HepG2 (cell line): ENCODE measurements around the gene HSPA1B. TPM values are rescaled to one million over a fixed set of nuclear protein-coding genes. Genes with fewer than 3 reads are reported as not detected.
A peak's percentile ranks its signal among the peaks of the same experiment; 100 is the strongest.

ENCODE experiments used
- ADNP ChIP-seq: sonication (generic); formaldehyde crosslinking; IDR thresholded peaks from 2 replicates; pipeline ENCODE4 v1.4.0; 2020; ENCODE audit warnings: missing genetic modification reagents
- CHCHD3 ChIP-seq: sonication (generic); formaldehyde crosslinking; IDR thresholded peaks from 2 replicates; pipeline ENCODE4 v1.8.0; 2022; ENCODE audit warnings: mild to moderate bottlenecking, missing genetic modification reagents, moderate library complexity
- FOXK2 ChIP-seq: fragments of 450-650 bp; IDR thresholded peaks from 2 replicates; pipeline ENCODE4 v1.6.1; 2016
- JUND ChIP-seq: sonication (generic); formaldehyde crosslinking; IDR thresholded peaks from 2 replicates; pipeline ENCODE4 v1.8.0; 2022; ENCODE audit warnings: mild to moderate bottlenecking, missing genetic modification reagents
- KDM6A ChIP-seq: IDR thresholded peaks from 2 replicates; pipeline ENCODE4 v1.6.1; 2016; ENCODE audit warnings: low read depth
- MAFG ChIP-seq: sonication (generic); formaldehyde crosslinking; IDR thresholded peaks from 2 replicates; pipeline ENCODE4 v1.5.1; 2020; ENCODE audit warnings: mild to moderate bottlenecking, missing genetic modification reagents
- MIER2 ChIP-seq: IDR thresholded peaks from 2 replicates; pipeline ENCODE4 v1.6.1; 2016; ENCODE audit warnings: missing biosample characterization, missing genetic modification reagents
- MIXL1 ChIP-seq: IDR thresholded peaks from 2 replicates; pipeline ENCODE4 v1.6.1; 2016
- NFE2 ChIP-seq: sonication (generic); formaldehyde crosslinking; IDR thresholded peaks from 2 replicates; pipeline ENCODE4 v1.4.0; 2020; ENCODE audit warnings: missing genetic modification reagents
- PHF8 ChIP-seq: sonication (generic); formaldehyde crosslinking; IDR thresholded peaks from 2 replicates; pipeline ENCODE4 v1.5.0; 2020; ENCODE audit warnings: missing genetic modification reagents
- RFX3 ChIP-seq: IDR thresholded peaks from 2 replicates; pipeline ENCODE4 v1.6.1; 2016; ENCODE audit warnings: missing biosample characterization, missing genetic modification reagents
- SCMH1 ChIP-seq: sonication (generic); formaldehyde crosslinking; IDR thresholded peaks from 2 replicates; pipeline ENCODE4 v1.9.0; 2021; ENCODE audit warnings: missing genetic modification reagents, mild to moderate bottlenecking, borderline replicate concordance
- SMC3 ChIP-seq: IDR thresholded peaks from 2 replicates; pipeline ENCODE4 v1.6.1; 2011; ENCODE audit warnings: low read length, improper control_type of control experiment
- SSRP1 ChIP-seq: IDR thresholded peaks from 2 replicates; pipeline ENCODE4 v1.6.1; 2016; ENCODE audit warnings: control low read depth
- TOPORS ChIP-seq: sonication (generic); formaldehyde crosslinking; IDR thresholded peaks from 2 replicates; pipeline ENCODE4 v1.8.0; 2023; ENCODE audit warnings: mild to moderate bottlenecking, missing genetic modification reagents
- YY1 ChIP-seq: IDR thresholded peaks from 2 replicates; pipeline ENCODE4 v1.6.1; 2011; ENCODE audit warnings: low read length, low read depth, moderate library complexity, mild to moderate bottlenecking; ENCODE audit not compliant: insufficient read depth, insufficient replicate concordance
- ZBTB1 ChIP-seq: sonication (generic); formaldehyde crosslinking; IDR thresholded peaks from 2 replicates; pipeline ENCODE4 v1.4.0; 2020; ENCODE audit warnings: missing genetic modification reagents, borderline replicate concordance
- ZNF230 ChIP-seq: sonication (generic); formaldehyde crosslinking; IDR thresholded peaks from 2 replicates; pipeline ENCODE4 v1.4.0; 2020; ENCODE audit warnings: mild to moderate bottlenecking, missing genetic modification reagents
- ZNF329 ChIP-seq: sonication (generic); formaldehyde crosslinking; IDR thresholded peaks from 2 replicates; pipeline ENCODE4 v1.9.0; 2021; ENCODE audit warnings: low read depth, mild to moderate bottlenecking, missing genetic modification reagents
- ZNF451 ChIP-seq: sonication (generic); formaldehyde crosslinking; IDR thresholded peaks from 2 replicates; pipeline ENCODE4 v1.5.0; 2020; ENCODE audit warnings: mild to moderate bottlenecking, missing genetic modification reagents
- ZNF577 ChIP-seq: sonication (generic); formaldehyde crosslinking; IDR thresholded peaks from 2 replicates; pipeline ENCODE4 v1.4.0; 2020; ENCODE audit warnings: mild to moderate bottlenecking, low read depth, missing genetic modification reagents, borderline replicate concordance
- ZNF605 ChIP-seq: sonication (generic); formaldehyde crosslinking; IDR thresholded peaks from 2 replicates; pipeline ENCODE4 v1.8.0; 2022; ENCODE audit warnings: mild to moderate bottlenecking, missing genetic modification reagents
- ZNF614 ChIP-seq: IDR thresholded peaks from 2 replicates; pipeline ENCODE4 v1.6.1; 2018; ENCODE audit warnings: missing biosample characterization, missing genetic modification reagents, inconsistent platforms, borderline replicate concordance
- ZNF75D ChIP-seq: sonication (generic); formaldehyde crosslinking; IDR thresholded peaks from 2 replicates; pipeline ENCODE4 v1.8.1; 2023; ENCODE audit warnings: missing genetic modification reagents, mild to moderate bottlenecking, borderline replicate concordance
- ZNF781 ChIP-seq: sonication (generic); formaldehyde crosslinking; IDR thresholded peaks from 2 replicates; pipeline ENCODE4 v1.5.1; 2020; ENCODE audit warnings: borderline replicate concordance, mild to moderate bottlenecking, missing genetic modification reagents; ENCODE audit errors: not compliant biosample characterization
- polyA plus RNA-seq, 8 experiments: library from polyadenylated mRNA; depleted of rRNA in 3 of 8; stranded (reverse) in 7 of 8; unstranded in 1 of 8; fragments of >200 nt; fragmentation: Illumina TruSeq in 4 of 8; extraction: Trizol in 4 of 8; gene quantifications; 2 replicates each; pipeline versions ENCODE4 v1.2.1 to v1.2.3, GENCODE V29; 2011 to 2016; ENCODE audit warnings: low read depth in 4 of 8, missing spikeins in 1 of 8, mixed read lengths in 1 of 8; ENCODE audit not compliant: insufficient read depth in 1 of 8
- total RNA-seq, 5 experiments: library from RNA; depleted of rRNA; stranded (reverse); fragments of >200 nt; fragmentation: Illumina TruSeq; extraction: Trizol; gene quantifications; 2 replicates each; pipeline ENCODE4 v1.2.3, GENCODE V29; 2016; ENCODE audit warnings: low read depth in 1 of 5
- TF ChIP-seq, protein P1 (sequence below): sonication (generic); formaldehyde crosslinking; IDR thresholded peaks from 2 replicates; pipeline ENCODE4 v1.8.0; 2022; ENCODE audit warnings: missing genetic modification reagents, mild to moderate bottlenecking, inconsistent platforms, borderline replicate concordance
- TF ChIP-seq, protein P2 (sequence below): sonication (generic); formaldehyde crosslinking; IDR thresholded peaks from 2 replicates; pipeline ENCODE4 v1.8.0; 2022; ENCODE audit warnings: low read depth, missing genetic modification reagents
- TF ChIP-seq, protein P3 (sequence below): sonication (generic); formaldehyde crosslinking; IDR thresholded peaks from 2 replicates; pipeline ENCODE4 v1.4.0; 2020; ENCODE audit warnings: missing genetic modification reagents

HSPA1B gene
- total and polyA plus RNA-seq, 2 of the 13 experiments (the other 11 are each of a cell fraction or from before 2014, with no cell fraction given), result 26.0 to 186 TPM

DNA sequence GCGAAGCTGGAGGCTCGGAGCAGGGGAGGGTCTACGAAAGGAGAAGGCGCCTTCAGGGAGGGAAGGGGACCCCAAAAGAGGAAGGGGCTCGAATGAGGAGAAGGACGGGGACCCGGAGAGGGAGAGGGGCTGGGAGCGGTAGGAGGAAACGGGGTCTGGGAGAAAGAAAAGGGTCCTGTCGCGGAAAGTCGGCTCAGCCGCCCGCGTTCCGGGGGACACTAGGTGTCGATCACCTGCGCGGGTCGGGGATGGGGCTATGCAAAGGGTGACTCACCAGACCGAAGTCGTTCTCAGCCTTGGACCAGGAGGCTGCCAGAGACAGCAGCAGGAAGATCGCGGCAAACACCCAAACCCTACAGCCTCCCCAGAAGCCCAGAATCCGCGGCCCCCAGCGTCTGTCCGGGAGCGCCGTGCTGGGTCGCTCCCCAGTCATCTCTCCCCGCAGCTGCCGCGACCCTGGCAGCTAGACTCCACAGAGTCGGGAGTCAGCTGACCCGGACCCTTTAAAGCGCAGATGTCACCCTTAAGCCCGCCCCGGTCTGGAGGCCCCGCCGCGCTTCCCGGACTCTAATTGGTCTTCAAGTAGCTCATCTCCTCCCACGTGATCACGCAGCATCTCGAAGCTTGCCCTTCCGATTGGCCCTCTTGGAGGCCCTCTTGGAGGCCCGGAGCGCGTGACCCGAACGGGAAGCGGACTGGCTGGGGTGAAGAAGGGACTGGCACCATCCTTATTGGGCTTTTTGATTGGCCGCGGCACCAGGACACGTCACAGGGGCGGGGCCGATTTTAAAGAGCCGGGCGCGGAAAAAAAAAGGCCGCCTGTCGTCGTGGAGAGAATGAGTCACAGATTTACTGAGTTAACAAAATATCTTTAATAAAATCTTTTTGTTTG, 35.1 kb downstream of the HSPA1B start, which contains the start of gene NEU1 (continued):
- TF ChIP-seq ZNF781 (CRISPR knock-in tag) (no peak), SSRP1 (CRISPR knock-in tag) (no peak), MAFG (peak; percentile 51), ZNF75D (CRISPR knock-in tag) (no peak), YY1 (no peak), ZNF451 (CRISPR knock-in tag) (0 out of 2 replicates have a peak, but pooled peaks have one; percentile 58), ZNF230 (CRISPR knock-in tag) (peak; percentile 38; the same call in 1 of the 2 replicates), CHCHD3 (CRISPR knock-in tag) (0 out of 2 replicates have a peak, but pooled peaks have one; percentile 82), TOPORS (peak; percentile 65; the same call in 1 of the 2 replicates), RFX3 (no peak), PHF8 (peak; percentile 86), ZNF329 (CRISPR knock-in tag) (0 out of 2 replicates have a peak, but pooled peaks have one; percentile 67), JUND (no peak), FOXK2 (no peak), ZNF577 (CRISPR knock-in tag) (no peak), ADNP (CRISPR knock-in tag) (no peak), MIER2 (CRISPR knock-in tag) (peak; percentile 18; the same call in 1 of the 2 replicates), ZBTB1 (CRISPR knock-in tag) (0 out of 2 replicates have a peak, but pooled peaks have one; percentile 34), KDM6A (CRISPR knock-in tag) (no peak), ZNF605 (CRISPR knock-in tag) (peak; percentile 89; the same call in 1 of the 2 replicates), ZNF614 (peak; percentile 94), SMC3 (no peak), MIXL1 (CRISPR knock-in tag) (peak; percentile 88), SCMH1 (CRISPR knock-in tag) (no peak), NFE2 (no peak)
- TF ChIP-seq, protein P1, sequence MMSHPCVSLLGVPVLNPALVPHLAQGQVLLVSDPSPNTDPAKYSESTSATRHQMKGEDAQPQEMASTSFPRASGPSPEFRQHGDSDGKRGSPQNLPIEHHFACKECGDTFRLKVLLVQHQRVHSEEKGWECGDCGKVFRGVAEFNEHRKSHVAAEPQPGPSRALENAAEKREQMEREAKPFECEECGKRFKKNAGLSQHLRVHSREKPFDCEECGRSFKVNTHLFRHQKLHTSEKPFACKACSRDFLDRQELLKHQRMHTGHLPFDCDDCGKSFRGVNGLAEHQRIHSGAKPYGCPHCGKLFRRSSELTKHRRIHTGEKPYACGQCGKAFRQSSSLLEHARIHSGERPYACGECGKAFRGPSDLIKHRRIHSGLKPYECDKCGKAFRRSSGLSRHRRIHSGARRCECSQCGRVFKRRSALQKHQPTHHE (CRISPR knock-in tag), result peak; percentile 95
- TF ChIP-seq, protein P2, sequence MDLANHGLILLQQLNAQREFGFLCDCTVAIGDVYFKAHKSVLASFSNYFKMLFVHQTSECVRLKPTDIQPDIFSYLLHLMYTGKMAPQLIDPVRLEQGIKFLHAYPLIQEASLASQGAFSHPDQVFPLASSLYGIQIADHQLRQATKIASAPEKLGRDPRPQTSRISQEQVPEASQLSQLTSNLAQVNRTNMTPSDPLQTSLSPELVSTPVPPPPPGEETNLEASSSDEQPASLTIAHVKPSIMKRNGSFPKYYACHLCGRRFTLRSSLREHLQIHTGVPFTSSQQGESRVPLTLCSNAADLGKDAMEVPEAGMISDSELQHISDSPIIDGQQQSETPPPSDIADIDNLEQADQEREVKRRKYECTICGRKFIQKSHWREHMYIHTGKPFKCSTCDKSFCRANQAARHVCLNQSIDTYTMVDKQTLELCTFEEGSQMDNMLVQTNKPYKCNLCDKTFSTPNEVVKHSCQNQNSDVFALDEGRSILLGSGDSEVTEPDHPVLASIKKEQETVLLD (CRISPR knock-in tag), result no peak
- TF ChIP-seq, protein P3, sequence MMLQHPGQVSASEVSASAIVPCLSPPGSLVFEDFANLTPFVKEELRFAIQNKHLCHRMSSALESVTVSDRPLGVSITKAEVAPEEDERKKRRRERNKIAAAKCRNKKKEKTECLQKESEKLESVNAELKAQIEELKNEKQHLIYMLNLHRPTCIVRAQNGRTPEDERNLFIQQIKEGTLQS (CRISPR knock-in tag), result peak; percentile 84
